ENCODE data around the gene GGT7.
"Not testable (repeated sequence)": the region's sequence is repeated elsewhere in the genome, so short reads cannot be mapped to it uniquely, and the experiment has no call there.

Gene GGT7

DNA sequence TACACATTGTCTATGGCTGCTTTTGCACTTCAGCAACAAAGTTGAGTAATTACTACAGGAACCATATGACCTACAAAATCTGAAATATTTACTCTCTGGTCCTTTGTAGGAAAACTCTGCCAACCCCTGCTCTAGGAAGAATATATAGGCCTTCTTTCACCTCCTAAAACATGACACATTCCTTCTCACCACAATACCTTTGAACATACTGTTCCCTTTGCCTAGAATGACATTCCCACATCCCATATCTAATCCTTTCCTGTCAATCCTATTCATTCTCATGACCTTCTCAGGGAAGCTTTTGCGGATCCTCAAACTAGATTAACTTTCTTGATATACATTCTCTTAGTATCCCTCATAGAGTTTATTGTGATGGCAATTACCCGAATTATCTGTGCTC, 29.2 kb downstream of the GGT7 start:
- no peak for DNase-seq

DNA sequence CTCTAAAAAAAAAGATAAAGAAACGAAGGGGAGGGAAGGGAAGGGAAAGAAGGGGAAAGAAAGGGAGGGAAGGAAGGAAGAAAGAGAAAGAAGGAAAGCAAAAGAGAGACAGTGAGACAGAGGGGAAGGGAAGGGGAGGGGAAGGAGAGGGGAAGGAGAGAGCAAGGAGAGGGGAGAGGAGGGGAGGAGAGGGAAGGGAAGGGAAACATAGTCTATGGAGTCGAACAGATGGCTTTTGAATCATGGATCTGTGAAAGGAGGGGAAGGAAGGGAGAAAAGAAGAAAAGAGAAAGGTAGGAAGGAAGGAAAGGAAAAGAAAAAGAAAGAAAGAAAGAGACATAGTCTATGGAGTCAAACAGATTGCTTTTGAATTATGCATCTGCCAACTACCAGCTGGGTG, 30.5 kb downstream of the GGT7 start:
- no peak for DNase-seq

DNA sequence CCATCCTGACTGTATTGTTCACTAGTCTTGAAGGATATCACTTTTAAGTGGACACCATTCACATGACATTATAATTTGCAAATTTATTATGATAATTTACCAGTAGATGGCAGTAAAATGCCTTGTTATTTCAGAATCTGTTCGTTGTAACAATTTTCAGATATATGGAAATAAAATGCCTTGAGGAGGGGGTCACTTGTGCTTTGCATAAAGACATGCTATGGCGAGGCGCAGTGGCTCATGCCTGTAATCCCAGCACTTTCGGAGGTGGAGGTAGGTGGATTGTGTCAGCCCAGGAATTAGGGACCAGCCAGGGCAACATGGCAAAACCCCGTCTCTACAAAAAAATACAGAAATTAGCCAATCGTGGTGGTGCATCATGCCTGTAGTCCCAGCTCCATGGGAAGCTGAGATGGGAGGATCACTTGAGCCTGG, 38.2 kb downstream of the GGT7 start:
- DNase-seq = no peak

GRCh38 chr20:34831936-34832335, 40.7 kb downstream of the GGT7 start:
- no peak for DNase-seq

GRCh38 chr20:34829191-34829590, 43.5 kb downstream of the GGT7 start:
- DNase-seq = no peak

DNA sequence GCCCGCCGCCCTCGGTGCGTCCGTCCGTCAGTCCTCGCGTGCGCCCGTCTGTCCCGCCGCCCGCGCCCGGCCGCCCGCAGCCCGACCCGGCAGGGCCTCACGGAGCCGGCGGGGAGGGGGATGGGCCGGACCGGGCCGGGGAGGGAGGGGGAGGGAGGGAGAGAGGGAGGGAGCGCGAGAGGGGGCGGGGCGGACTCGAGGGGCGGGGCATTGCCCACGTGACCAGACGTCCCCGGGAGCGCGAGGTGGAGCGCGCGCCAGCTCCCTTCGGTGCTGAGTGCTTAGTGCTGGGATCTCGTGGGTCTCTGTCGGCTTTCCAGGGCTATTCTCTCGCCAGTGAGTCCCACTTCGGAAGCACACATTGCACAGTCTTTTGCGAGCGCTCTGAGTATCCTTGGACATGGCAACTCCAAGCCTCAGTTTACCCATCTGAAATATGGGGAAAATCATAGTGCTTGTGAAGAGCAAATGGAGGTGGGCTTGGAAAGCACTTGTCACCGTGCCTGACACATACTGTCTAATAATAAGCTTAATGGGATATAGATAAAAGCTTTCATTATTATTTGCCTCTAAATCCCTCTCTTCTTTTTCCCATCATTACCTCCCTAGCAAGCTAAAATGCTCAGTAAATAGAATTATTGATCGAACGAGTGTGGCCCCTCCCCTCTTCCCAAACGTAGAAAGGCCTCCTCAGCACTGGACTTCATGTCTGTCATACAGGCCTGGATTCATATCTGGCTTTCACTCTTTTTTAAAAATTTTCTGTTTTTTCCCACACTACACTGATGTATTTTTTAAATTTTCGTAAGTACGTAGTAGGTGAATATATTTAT, 46.9 kb downstream of the GGT7 start, which contains the start of gene NCOA6:
Gene NCOA6, minus strand, starts transcription at position 122 of the 833 bp plus-strand sequence. CDS start 43,296 bp downstream, outside the sequence.
- peak; percentile 83 for DNase-seq

GRCh38 chr20:34824806-34825529, 47.7 kb downstream of the GGT7 start:
- DNase-seq = peak; percentile 68

DNA sequence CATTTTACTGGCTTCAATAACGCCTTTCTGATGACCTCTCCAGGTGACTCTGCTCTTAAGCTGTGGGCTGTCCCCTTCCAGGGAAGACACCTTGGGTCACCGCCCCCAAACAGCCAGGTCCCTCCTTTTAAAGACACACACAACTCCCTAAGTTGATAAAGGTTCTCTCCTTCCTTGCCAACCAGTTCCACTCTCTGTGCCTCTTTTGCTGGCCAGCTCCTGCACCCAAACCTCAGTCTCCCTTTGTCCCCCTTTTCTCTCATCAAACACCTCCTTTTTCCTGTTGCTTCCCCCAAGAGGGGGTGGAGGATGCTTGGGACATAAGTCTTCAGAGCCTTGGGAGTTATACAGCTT, 48.2 kb downstream of the GGT7 start:
- DNase-seq = peak; percentile 81

DNA sequence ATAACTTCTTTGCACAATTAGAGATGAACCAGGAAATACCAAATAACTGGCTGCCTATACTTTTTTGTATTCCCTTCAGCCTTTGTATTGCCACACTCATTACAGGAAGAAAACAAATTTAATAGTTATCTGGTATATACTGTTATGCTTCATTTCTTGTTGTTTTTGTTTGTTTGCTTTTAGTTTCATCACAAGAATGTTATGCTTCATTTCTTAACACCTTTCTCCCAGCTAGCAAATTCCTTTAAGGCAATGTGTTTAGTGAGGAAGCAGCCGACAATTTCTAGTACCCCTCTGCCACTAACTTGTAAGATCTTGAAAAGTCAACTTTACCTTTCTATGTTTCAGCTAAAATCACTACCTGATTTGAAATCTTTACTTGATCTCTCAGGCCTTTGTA, 48.6 kb downstream of the GGT7 start:
- DNase-seq = no peak

DNA sequence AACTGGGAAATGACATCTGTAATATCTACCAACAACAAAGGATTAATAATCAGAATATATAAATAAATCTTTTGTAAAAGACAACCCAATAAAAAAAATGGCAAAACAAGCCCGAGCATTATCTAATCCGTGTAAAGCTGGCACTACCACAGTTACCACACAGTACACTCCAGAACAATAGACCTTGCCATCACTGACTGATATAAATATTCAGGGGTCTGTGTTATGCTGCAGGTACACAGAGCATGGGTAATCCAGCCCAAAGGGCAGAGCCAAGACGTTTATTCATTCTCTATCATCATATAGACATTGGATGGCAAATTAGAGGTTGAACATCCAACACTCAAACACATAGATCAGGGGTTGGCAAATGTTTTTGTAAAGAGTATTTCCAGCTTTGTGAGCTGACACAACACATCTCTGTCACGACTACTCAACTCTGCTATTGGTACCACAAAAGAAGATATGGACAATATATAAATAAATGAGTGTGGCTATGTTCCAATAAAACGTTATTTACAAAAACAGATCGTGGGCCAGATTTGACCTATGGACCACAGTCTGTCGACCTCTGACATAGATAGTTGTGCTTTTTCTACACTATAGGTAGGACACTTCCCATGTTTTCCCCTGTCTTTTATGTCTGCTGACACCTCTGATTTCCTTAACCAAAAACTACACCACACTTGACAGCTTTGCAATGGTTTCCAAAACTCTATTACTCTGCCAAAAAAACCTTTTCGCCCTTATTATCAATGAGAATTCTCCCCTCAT, 51.7 kb downstream of the GGT7 start:
- DNase-seq = no peak

DNA sequence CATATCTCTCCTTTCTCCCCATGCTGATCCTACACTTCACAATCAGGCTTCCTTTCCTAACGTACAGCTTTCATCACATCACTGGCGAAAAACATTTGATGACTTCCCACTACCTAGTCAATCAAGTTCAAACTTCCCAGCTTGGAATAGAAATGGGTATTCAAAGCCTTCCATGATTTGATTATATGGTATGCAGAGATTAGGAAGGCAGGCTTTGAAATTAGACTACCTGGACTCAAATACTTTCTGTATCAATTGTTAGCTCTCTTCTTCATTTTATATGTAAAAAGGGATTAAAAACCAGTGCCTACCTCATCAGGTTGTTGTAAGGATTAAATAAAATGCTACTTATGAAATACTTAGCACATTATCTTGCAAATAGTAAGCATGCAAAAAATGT, 54.9 kb downstream of the GGT7 start:
- no peak for DNase-seq

DNA sequence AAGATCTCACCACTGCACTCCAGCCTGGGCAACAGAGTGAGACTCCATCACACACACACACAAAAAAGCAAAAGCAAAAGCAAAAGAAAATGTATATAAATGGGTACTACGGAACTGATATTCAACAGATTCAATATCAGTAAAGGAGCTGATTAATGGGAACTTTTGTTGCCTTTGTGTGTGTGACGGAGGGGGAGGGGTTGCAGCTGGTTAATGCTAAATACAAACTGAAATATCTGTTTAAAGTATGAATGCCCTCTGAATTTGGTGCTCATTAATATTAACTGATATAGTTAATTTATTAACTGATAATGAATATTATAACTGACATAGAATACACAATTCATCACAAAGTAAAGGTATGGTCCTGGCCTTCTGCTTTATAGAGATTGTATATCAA, 55.6 kb downstream of the GGT7 start:
- DNase-seq = no peak

DNA sequence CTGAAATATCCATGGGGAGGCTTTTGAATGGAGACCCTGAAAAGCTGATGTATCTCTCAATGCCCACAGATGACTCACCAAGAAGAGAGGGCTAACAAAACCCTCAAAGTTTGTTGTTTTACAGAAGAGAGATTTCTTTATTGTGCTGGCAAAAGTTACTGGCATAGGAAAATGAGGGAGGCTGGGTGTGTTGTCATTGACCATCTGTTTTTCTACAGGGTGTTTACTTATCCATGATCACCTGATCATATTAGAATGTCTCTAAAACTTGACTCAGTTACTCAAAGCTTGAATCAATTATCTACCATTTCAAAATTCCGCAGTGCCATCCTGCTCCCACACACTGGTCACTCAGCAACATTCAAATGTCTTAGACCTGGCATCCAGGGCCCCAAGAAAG, 57.0 kb downstream of the GGT7 start:
- no peak for DNase-seq

- no peak for DNase-seq
These were observed 64.1 kb downstream of the GGT7 start for GRCh38 chr20:34808583-34808982.

GRCh38 chr20:34807944-34808465, 64.7 kb downstream of the GGT7 start:
- not testable (repeated sequence) for DNase-seq

DNA sequence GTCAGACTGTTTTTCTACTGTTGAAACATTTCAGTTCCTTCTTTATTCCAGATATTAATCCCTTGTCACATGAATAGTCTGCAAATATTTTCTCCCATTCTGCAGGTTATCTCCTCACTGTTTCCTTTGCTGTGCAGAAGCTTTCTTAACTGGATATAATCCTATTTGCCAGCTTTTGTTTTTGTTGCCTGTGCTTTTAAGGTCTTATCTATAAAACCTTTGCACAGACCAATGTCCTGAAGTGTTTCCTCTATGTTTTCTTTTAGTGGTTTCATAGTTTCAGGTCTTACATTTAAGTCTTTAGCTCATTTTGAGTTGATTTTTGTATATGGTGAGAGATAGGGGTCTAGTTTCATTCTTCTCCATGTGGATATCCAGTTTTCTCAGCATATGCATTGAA, 66.4 kb downstream of the GGT7 start:
- no peak for DNase-seq

GRCh38 chr20:34798871-34799270, 73.8 kb downstream of the GGT7 start:
- no peak for DNase-seq

- no peak for DNase-seq
These were observed 74.3 kb downstream of the GGT7 start for GRCh38 chr20:34798328-34798727.

- DNase-seq = no peak
These were observed 75.4 kb downstream of the GGT7 start for GRCh38 chr20:34797012-34797995.

Data from stimulated activated CD4-positive, alpha-beta T cell treated with anti-CD3 and anti-CD28 coated beads, Interleukin-4, amount 100 ng/mL, for 24 hours (primary cell).